Keratinocyte (primary cell): ENCODE measurements around the gene ANTKMT. TPM values are rescaled to one million over a fixed set of nuclear protein-coding genes. Genes with fewer than 3 reads are reported as not detected.

Experiments used
- DNase-seq: peaks from one replicate; pipeline ENCODE4 v3.0.0-alpha.2; 2011; ENCODE audit warnings: low read depth, missing footprints, low spot score
- FAIRE-seq: peaks from 2 replicates; lab custom pipeline; 2011; peaks lifted over from hg19 to GRCh38; lab: Jason Lieb, UNC
- H2AFZ ChIP-seq: 2 replicates; pipeline ENCODE4 v1.6.0; 2012; ENCODE audit warnings: low read length, control low read depth, inconsistent platforms; ENCODE audit not compliant: control insufficient read depth
- H3K27ac ChIP-seq: 2 replicates; pipeline ENCODE4 v1.5.1; 2011; ENCODE audit warnings: low read length; ENCODE audit not compliant: control insufficient read depth, insufficient read depth
- H3K27me3 ChIP-seq: 3 replicates; pipeline ENCODE4 v1.6.0; 2011; ENCODE audit warnings: low read length; ENCODE audit not compliant: control insufficient read depth, insufficient read depth; ENCODE audit errors: extremely low read depth
- H3K36me3 ChIP-seq, 2 experiments: 2 replicates in 1 of 2; 3 replicates in 1 of 2; pipeline ENCODE4 v1.5.1; 2011; ENCODE audit warnings: low read length in 2 of 2, mild to moderate bottlenecking in 1 of 2; ENCODE audit not compliant: control insufficient read depth in 2 of 2, insufficient read depth in 2 of 2; ENCODE audit errors: extremely low read depth in 1 of 2
- H3K4me1 ChIP-seq: 3 replicates; pipeline ENCODE4 v1.5.1; 2011; ENCODE audit warnings: low read length; ENCODE audit not compliant: control insufficient read depth, insufficient read depth; ENCODE audit errors: extremely low read depth
- H3K4me2 ChIP-seq: 3 replicates; pipeline ENCODE4 v1.6.0; 2011; ENCODE audit warnings: low read depth, low read length; ENCODE audit not compliant: control insufficient read depth, insufficient read depth; ENCODE audit errors: extremely low read depth
- H3K4me3 ChIP-seq, 3 experiments: fragments of 200-600 bp in 1 of 3; sonication (generic) in 1 of 3; 2 replicates in 2 of 3; 3 replicates in 1 of 3; pipeline ENCODE4 v1.5.1; 2011 to 2016; ENCODE audit warnings: low read length in 3 of 3, mild to moderate bottlenecking in 3 of 3, control low read depth in 2 of 3, inconsistent platforms in 1 of 3, low read depth in 1 of 3, mixed read lengths in 1 of 3, mixed run types in 1 of 3, moderate library complexity in 1 of 3; ENCODE audit not compliant: control insufficient read depth in 2 of 3, insufficient read depth in 2 of 3; ENCODE audit errors: extremely low read depth in 1 of 3
- H3K79me2 ChIP-seq: 2 replicates; pipeline ENCODE4 v1.6.0; 2012; ENCODE audit warnings: low read length; ENCODE audit not compliant: control insufficient read depth, insufficient read depth
- H3K9ac ChIP-seq: 3 replicates; pipeline ENCODE4 v1.6.0; 2011; ENCODE audit warnings: low read length; ENCODE audit not compliant: control insufficient read depth, insufficient read depth; ENCODE audit errors: extremely low read depth
- H3K9me1 ChIP-seq: 3 replicates; pipeline ENCODE4 v1.6.0; 2011; ENCODE audit warnings: low read length; ENCODE audit not compliant: control insufficient read depth, insufficient read depth; ENCODE audit errors: extremely low read depth
- H3K9me3 ChIP-seq: 2 replicates; pipeline ENCODE4 v1.5.1; 2012; ENCODE audit warnings: low read depth, low read length; ENCODE audit not compliant: control insufficient read depth
- H4K20me1 ChIP-seq: 3 replicates; pipeline ENCODE4 v1.6.0; 2011; ENCODE audit warnings: low read length; ENCODE audit not compliant: control insufficient read depth, insufficient read depth; ENCODE audit errors: extremely low read depth
- CTCF ChIP-seq, 3 experiments: IDR thresholded peaks in 1 of 3; conservative IDR thresholded peaks in 1 of 3; optimal IDR thresholded peaks in 1 of 3; 2 replicates in 2 of 3; 3 replicates in 1 of 3; pipeline versions ENCODE3 to v1.5.1; 2011; ENCODE audit warnings: low read length in 3 of 3, mild to moderate bottlenecking in 3 of 3, moderate library complexity in 2 of 3, control low read depth in 1 of 3, inconsistent platforms in 1 of 3; ENCODE audit not compliant: insufficient read depth in 2 of 3; ENCODE audit errors: extremely low read depth in 1 of 3
- EZH2 ChIP-seq: IDR thresholded peaks from one replicate; pipeline ENCODE4 v1.6.1; 2012; ENCODE audit warnings: inconsistent platforms, mild to moderate bottlenecking, low read length, moderate library complexity
- dilution Hi-C: fragments of 300-500 bp; cut with MboI; formaldehyde crosslinking; loops from one replicate; pipeline ENCODE4 v1.7.0; 2020; ENCODE audit warnings: low sequenced_read_pairs; ENCODE audit not compliant: extremely low pct_ligation_motif_present
- polyA plus RNA-seq, 5 experiments: library from polyadenylated mRNA; depleted of rRNA in 3 of 5; stranded (reverse) in 3 of 5; stranded (forward) in 1 of 5; unstranded in 1 of 5; fragments of >200 nt; gene quantifications; 1 replicate in 1 of 5; 2 replicates in 3 of 5; 3 replicates in 1 of 5; pipeline versions ENCODE4 v1.2.1 to v1.2.3, GENCODE V29; 2011 to 2012; ENCODE audit warnings: missing spikeins in 2 of 5, low read depth in 1 of 5, low replicate concordance in 1 of 5

ANTKMT gene
- polyA plus RNA-seq, 1 donor (not counting 4 experiments of a cell fraction or from before 2014, with no cell fraction given) = 5.6 TPM

GRCh38 chr16:764184-764750 lies 43.3 kb downstream of the ANTKMT start:
- H3K9ac ChIP-seq = no peak overlapping the region

GRCh38 chr16:764848-765487 lies 44.0 kb downstream of the ANTKMT start:
- no peaks in the 10 kb centered on the region for H3K36me3 ChIP-seq
- no peak overlapping the region for H3K9ac ChIP-seq
- H3K9me3 ChIP-seq = no peaks in the 10 kb centered on the region
- DNase-seq (no peak), FAIRE-seq (no peak)
- H3K27me3 ChIP-seq = peaks cover 3% of the 10 kb centered on the region
- H3K4me2 ChIP-seq = no peak overlapping the region
- H3K79me2 ChIP-seq = no peaks in the 10 kb centered on the region
- H3K9me1 ChIP-seq = no peaks in the 10 kb centered on the region
- dilution Hi-C loops = no loop called here
- H3K4me3 ChIP-seq = no peak overlapping the region
- no peak overlapping the region for H3K27ac ChIP-seq
- no peak for TF ChIP-seq EZH2
- no peak for TF ChIP-seq CTCF (optimal IDR thresholded peaks at IDR 0.05 in 1 of 3, IDR thresholded peaks at IDR 0.05 in 1 of 3, conservative IDR thresholded peaks at IDR 0.05 in 1 of 3; ENCODE audit: extremely low read depth in 1 of 3, insufficient read depth in 2 of 3, low read length in 3 of 3)
- no peaks in the 10 kb centered on the region for H4K20me1 ChIP-seq
- peaks cover 20% of the 10 kb centered on the region for H3K4me1 ChIP-seq
- no peak overlapping the region for H2AFZ ChIP-seq

More at GRCh38 chr16:764184-764750, 43.3 kb downstream of the ANTKMT start:
- Histone ChIP-seq H4K20me1 (no peaks in the 10 kb centered on the region), H2AFZ (no peak overlapping the region), H3K36me3 (no peaks in the 10 kb centered on the region), H3K27ac (no peak overlapping the region), H3K79me2 (no peaks in the 10 kb centered on the region), H3K4me2 (no peak overlapping the region), H3K9me3 (no peaks in the 10 kb centered on the region), H3K4me1 (peaks cover 27% of the 10 kb centered on the region), H3K9me1 (no peaks in the 10 kb centered on the region), H3K27me3 (peaks cover 3% of the 10 kb centered on the region), H3K4me3 (no peak overlapping the region)
- no peak for TF ChIP-seq CTCF (optimal IDR thresholded peaks at IDR 0.05 in 1 of 3, IDR thresholded peaks at IDR 0.05 in 1 of 3, conservative IDR thresholded peaks at IDR 0.05 in 1 of 3; ENCODE audit: extremely low read depth in 1 of 3, insufficient read depth in 2 of 3, low read length in 3 of 3)
- TF ChIP-seq EZH2 = no peak
- dilution Hi-C loops = no loop called here
- DNase-seq (no peak), FAIRE-seq (no peak)
